ENCODE data around the gene CTBP2.

DNA sequence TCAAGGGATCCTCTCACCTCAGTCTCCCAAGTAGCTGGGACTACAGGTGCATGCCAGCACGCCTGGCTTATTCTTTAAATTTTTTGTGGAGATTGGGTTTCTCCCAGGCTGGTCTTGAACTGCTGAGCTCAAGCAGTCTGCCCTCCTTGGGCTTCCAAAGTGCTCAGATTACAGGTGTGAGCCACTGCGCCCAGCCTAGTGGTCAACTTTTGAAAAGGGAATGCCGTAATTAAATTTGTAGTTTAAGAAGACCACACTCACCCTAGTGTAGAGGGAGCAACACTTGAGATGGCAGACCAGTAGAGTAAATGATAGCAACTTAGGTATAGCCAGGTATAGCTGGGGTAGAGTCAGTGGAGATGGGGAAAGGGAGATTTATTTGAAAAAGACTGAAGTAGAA lies 200.8 kb downstream of the CTBP2 start:
- TF ChIP-seq, protein P1, sequence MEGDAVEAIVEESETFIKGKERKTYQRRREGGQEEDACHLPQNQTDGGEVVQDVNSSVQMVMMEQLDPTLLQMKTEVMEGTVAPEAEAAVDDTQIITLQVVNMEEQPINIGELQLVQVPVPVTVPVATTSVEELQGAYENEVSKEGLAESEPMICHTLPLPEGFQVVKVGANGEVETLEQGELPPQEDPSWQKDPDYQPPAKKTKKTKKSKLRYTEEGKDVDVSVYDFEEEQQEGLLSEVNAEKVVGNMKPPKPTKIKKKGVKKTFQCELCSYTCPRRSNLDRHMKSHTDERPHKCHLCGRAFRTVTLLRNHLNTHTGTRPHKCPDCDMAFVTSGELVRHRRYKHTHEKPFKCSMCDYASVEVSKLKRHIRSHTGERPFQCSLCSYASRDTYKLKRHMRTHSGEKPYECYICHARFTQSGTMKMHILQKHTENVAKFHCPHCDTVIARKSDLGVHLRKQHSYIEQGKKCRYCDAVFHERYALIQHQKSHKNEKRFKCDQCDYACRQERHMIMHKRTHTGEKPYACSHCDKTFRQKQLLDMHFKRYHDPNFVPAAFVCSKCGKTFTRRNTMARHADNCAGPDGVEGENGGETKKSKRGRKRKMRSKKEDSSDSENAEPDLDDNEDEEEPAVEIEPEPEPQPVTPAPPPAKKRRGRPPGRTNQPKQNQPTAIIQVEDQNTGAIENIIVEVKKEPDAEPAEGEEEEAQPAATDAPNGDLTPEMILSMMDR (IDR thresholded peaks at IDR 0.05; ENCODE audit: low read depth, low read length, missing input control): no peak
- no peak for TF ChIP-seq JUND (IDR thresholded peaks at IDR 0.05)
- TF ChIP-seq ZBTB33 (IDR thresholded peaks at IDR 0.05): no peak
